Stimulated activated memory B cell treated with anti-CD40 and anti-IgM and Interleukin-4, amounts not matched to agents 10 μg/mL and 1 μg/mL and 100 μg/mL, for 72 hours (primary cell): ENCODE measurements around the gene ESAM.

ENCODE experiments used
- ATAC-seq: fragments of 150-1000 bp; cut with Tn5 transposase; 2 replicates; pipeline ENCODE4 v1.10.0; 2021
- H3K27ac Mint-ChIP-seq: one replicate; pipeline ENCODE4 v1.8.0; 2022; ENCODE audit warnings: mild to moderate bottlenecking, mixed read lengths
- H3K27me3 Mint-ChIP-seq: one replicate; pipeline ENCODE4 v1.8.0; 2022; ENCODE audit warnings: mixed read lengths
- H3K36me3 Mint-ChIP-seq: one replicate; pipeline ENCODE4 v1.8.0; 2022; ENCODE audit warnings: mixed read lengths
- H3K4me1 Mint-ChIP-seq: one replicate; pipeline ENCODE4 v1.8.0; 2022; ENCODE audit warnings: mixed read lengths
- H3K4me3 Mint-ChIP-seq: one replicate; pipeline ENCODE4 v1.8.0; 2022; ENCODE audit warnings: mild to moderate bottlenecking, moderate library complexity, mixed read lengths
- H3K9me3 Mint-ChIP-seq: one replicate; pipeline ENCODE4 v1.8.0; 2022; ENCODE audit warnings: mixed read lengths

Gene ESAM

GRCh38 chr11:124736736-124737135 is 25.4 kb downstream of the ESAM start:
- Mint-ChIP-seq H3K9me3 (no peaks in the 10 kb centered on the region), H3K36me3 (no peaks in the 10 kb centered on the region), H3K4me3 (no peak overlapping the region), H3K27ac (no peak overlapping the region), H3K4me1 (peaks cover 27% of the 10 kb centered on the region), H3K27me3 (peaks cover 8% of the 10 kb centered on the region)
- ATAC-seq, result no peak

- H3K27ac Mint-ChIP-seq, result no peak overlapping the region
- no peaks in the 10 kb centered on the region for H3K36me3 Mint-ChIP-seq
- ATAC-seq, result no peak
- H3K9me3 Mint-ChIP-seq, result no peaks in the 10 kb centered on the region
- H3K27me3 Mint-ChIP-seq, result no peaks in the 10 kb centered on the region
- peaks cover 6% of the 10 kb centered on the region for H3K4me1 Mint-ChIP-seq
- H3K4me3 Mint-ChIP-seq, result no peak overlapping the region
These were observed 29.9 kb downstream of the ESAM start for GRCh38 chr11:124732230-124732629.

DNA sequence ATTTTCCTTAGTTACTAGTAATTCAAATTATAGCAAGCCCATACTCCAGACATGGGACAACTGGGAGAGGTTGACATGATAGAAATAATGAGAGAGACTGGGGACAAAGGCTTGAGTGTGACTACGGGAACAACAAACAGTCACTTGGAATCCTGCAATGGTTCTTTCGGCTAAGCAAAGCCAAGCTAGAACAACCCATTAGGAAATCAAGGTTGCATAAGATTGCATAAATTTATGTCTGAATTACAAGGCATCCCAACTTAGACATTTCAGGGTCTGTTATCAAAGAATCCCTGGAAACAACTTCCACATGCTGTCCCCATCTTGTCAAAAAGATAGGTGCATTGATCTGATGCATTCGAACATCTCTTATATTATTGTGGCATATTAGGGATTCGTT is 32.5 kb downstream of the ESAM start:
- H3K27ac Mint-ChIP-seq, result no peak overlapping the region
- no peaks in the 10 kb centered on the region for H3K9me3 Mint-ChIP-seq

GRCh38 chr11:124728134-124728533 is 34.0 kb downstream of the ESAM start:
- Mint-ChIP-seq H3K36me3 (no peaks in the 10 kb centered on the region), H3K27me3 (peaks cover 27% of the 10 kb centered on the region), H3K9me3 (no peaks in the 10 kb centered on the region), H3K4me1 (peaks cover 24% of the 10 kb centered on the region), H3K27ac (no peak overlapping the region), H3K4me3 (no peak overlapping the region)
- ATAC-seq, result no peak

More for the DNA sequence above, 32.5 kb downstream of the ESAM start:
- Mint-ChIP-seq H3K36me3 (no peaks in the 10 kb centered on the region), H3K4me1 (peaks cover 23% of the 10 kb centered on the region), H3K27me3 (peaks cover 18% of the 10 kb centered on the region), H3K4me3 (no peak overlapping the region)
- no peak for ATAC-seq

GRCh38 chr11:124727474-124727873 is 34.6 kb downstream of the ESAM start:
- no peak for ATAC-seq
- H3K9me3 Mint-ChIP-seq, result no peaks in the 10 kb centered on the region
- H3K4me1 Mint-ChIP-seq, result peaks cover 31% of the 10 kb centered on the region
- no peak overlapping the region for H3K27ac Mint-ChIP-seq
- H3K36me3 Mint-ChIP-seq, result no peaks in the 10 kb centered on the region
- H3K27me3 Mint-ChIP-seq, result peaks cover 34% of the 10 kb centered on the region
- no peak overlapping the region for H3K4me3 Mint-ChIP-seq

- ATAC-seq, result peak; percentile 36
- no peaks in the 10 kb centered on the region for H3K36me3 Mint-ChIP-seq
- peaks cover 52% of the 10 kb centered on the region for H3K27me3 Mint-ChIP-seq
- H3K27ac Mint-ChIP-seq, result peak overlapping the region; percentile 6
- H3K9me3 Mint-ChIP-seq, result no peaks in the 10 kb centered on the region
- H3K4me3 Mint-ChIP-seq, result peak overlapping the region; percentile 64
- peaks cover 30% of the 10 kb centered on the region for H3K4me1 Mint-ChIP-seq
These were observed 36.4 kb downstream of the ESAM start for GRCh38 chr11:124725719-124726105.

DNA sequence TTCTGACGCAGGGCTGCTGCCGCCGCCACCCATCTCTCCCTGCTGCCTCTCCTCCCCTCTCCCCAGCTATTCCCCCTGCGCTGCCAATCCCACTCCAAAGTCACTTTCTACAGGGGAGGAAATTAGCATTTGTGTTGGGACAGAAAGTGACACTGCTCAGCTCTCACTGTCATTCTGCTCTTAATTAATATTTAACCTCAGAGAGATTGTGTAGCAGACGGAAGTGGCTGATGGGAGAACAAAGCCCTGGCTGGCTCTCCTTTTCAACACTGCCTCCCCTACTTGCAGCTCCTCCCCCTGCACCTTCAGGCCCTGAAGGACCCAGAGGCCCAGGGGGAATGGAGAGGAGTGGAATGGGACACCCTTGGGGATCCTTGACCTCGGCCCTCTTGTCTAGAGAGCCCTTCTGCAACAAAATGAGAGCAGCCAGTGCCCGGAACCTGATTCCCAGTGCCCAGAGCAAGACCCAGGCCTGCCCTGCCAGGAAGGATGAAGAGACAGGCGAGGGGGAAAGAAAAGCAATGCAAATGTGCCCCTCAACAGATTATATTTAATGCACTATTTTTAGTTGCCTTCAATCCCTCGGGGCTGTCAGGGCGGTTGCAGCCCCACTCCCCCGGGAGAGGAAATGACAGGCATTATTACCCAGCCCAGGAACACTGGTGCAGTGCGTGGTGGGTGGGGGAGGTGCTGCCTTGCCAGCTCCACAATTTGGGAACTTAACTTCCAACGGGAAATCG is 36.9 kb downstream of the ESAM start:
- peak; percentile 58 for ATAC-seq
- peaks cover 54% of the 10 kb centered on the region for H3K27me3 Mint-ChIP-seq
- no peaks in the 10 kb centered on the region for H3K36me3 Mint-ChIP-seq
- H3K9me3 Mint-ChIP-seq, result no peaks in the 10 kb centered on the region
- H3K4me1 Mint-ChIP-seq, result peaks cover 30% of the 10 kb centered on the region
- peak overlapping the region; percentile 6 for H3K27ac Mint-ChIP-seq
- H3K4me3 Mint-ChIP-seq, result peak overlapping the region; percentile 49

GRCh38 chr11:124722176-124722575 is 39.9 kb downstream of the ESAM start:
- Mint-ChIP-seq H3K36me3 (no peaks in the 10 kb centered on the region), H3K4me1 (peaks cover 43% of the 10 kb centered on the region), H3K27ac (no peak overlapping the region), H3K4me3 (no peak overlapping the region), H3K9me3 (no peaks in the 10 kb centered on the region), H3K27me3 (peaks cover 83% of the 10 kb centered on the region)
- ATAC-seq, result no peak

GRCh38 chr11:124719534-124719933 is 42.6 kb downstream of the ESAM start:
- peaks cover 77% of the 10 kb centered on the region for H3K27me3 Mint-ChIP-seq
- H3K36me3 Mint-ChIP-seq, result no peaks in the 10 kb centered on the region
- peaks cover 26% of the 10 kb centered on the region for H3K4me1 Mint-ChIP-seq
- no peaks in the 10 kb centered on the region for H3K9me3 Mint-ChIP-seq
- no peak overlapping the region for H3K27ac Mint-ChIP-seq
- H3K4me3 Mint-ChIP-seq, result no peak overlapping the region
- ATAC-seq, result no peak

GRCh38 chr11:124718801-124719200 is 43.3 kb downstream of the ESAM start:
- ATAC-seq, result no peak
- H3K36me3 Mint-ChIP-seq, result no peaks in the 10 kb centered on the region
- H3K9me3 Mint-ChIP-seq, result no peaks in the 10 kb centered on the region
- H3K4me3 Mint-ChIP-seq, result no peak overlapping the region
- no peak overlapping the region for H3K27ac Mint-ChIP-seq
- H3K27me3 Mint-ChIP-seq, result peaks cover 75% of the 10 kb centered on the region
- H3K4me1 Mint-ChIP-seq, result peaks cover 25% of the 10 kb centered on the region

- Mint-ChIP-seq H3K4me1 (peaks cover 23% of the 10 kb centered on the region), H3K27me3 (peaks cover 67% of the 10 kb centered on the region), H3K27ac (no peak overlapping the region), H3K9me3 (no peaks in the 10 kb centered on the region), H3K36me3 (no peaks in the 10 kb centered on the region), H3K4me3 (peak overlapping the region; percentile 70)
- peak; percentile 27 for ATAC-seq
These were observed 44.1 kb downstream of the ESAM start for GRCh38 chr11:124717786-124718651.

GRCh38 chr11:124717421-124717785 is 44.7 kb downstream of the ESAM start:
- Mint-ChIP-seq H3K27ac (no peak overlapping the region), H3K4me3 (peak overlapping the region; percentile 70), H3K36me3 (no peaks in the 10 kb centered on the region), H3K4me1 (peaks cover 17% of the 10 kb centered on the region), H3K9me3 (no peaks in the 10 kb centered on the region), H3K27me3 (peaks cover 61% of the 10 kb centered on the region)
- ATAC-seq, result no peak

DNA sequence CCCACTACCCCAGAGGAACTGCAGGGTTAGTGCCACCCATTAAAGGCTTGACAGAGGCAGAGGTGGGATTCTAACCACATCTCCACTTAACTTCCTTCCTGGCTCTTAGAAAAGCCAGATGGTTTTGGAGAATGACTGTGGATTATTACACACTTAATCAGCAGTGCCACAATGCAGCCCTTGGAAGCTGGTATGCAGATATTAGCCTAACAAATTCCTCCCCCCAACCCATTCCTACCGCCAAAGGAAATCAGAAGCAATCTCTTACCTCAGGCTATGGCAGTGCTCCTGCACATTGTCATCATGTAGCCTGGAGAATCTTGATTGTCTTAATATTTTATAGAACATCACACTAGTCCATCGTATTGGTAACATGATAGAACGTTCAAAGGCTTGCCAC is 45.5 kb downstream of the ESAM start:
- Mint-ChIP-seq H3K4me3 (no peak overlapping the region), H3K9me3 (no peaks in the 10 kb centered on the region), H3K27me3 (peaks cover 53% of the 10 kb centered on the region), H3K36me3 (no peaks in the 10 kb centered on the region), H3K4me1 (peaks cover 13% of the 10 kb centered on the region), H3K27ac (no peak overlapping the region)
- ATAC-seq, result no peak

DNA sequence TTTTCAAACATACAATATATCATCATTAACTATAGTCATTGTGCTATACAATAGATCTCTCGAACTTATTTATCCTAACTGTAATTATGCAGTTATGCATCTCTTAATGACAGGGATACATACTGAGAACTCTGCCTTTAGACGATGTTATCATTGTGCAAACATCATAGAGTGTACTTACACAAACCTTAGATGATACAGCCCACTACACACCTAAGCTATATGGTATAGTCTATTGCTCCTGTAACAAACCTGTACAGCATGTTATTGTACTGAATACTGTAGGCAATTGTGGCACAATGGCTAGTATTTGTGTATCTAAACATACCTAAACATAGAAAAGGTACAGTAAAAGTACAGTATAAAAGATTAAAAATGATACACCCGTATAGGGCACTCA is 49.7 kb downstream of the ESAM start:
- Mint-ChIP-seq H3K4me1 (peaks cover under 1% of the 10 kb centered on the region), H3K27ac (no peak overlapping the region), H3K27me3 (peaks cover 14% of the 10 kb centered on the region), H3K4me3 (no peak overlapping the region), H3K9me3 (peaks cover 5% of the 10 kb centered on the region), H3K36me3 (peaks cover 13% of the 10 kb centered on the region)
- ATAC-seq, result no peak

DNA sequence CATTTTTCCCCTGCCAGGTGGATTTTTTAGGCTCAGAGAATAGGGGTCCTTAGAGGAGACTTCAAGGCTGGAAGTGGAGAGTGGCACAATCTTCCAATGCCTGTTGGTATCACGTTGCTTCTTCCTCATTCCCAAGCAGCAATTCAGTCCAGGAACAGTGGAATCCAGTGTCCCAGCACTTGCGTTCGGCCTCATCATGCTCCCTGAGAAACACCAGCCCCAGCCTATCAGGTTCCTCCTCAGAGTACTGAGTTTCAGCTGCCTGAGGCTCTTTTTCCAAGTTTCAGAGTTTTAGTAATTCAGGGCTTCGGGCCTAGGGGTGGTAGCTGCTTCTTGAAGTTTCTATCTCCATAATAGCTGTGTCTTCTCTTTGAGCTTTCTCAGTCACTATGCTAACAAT is 54.3 kb downstream of the ESAM start:
- Mint-ChIP-seq H3K27me3 (no peaks in the 10 kb centered on the region), H3K36me3 (peaks cover 20% of the 10 kb centered on the region), H3K4me1 (no peaks in the 10 kb centered on the region), H3K9me3 (peaks cover 10% of the 10 kb centered on the region), H3K27ac (no peak overlapping the region), H3K4me3 (no peak overlapping the region)
- ATAC-seq, result no peak
